ENCODE data around the gene NOP16.

NOP16 gene

GRCh38 chr5:176361437-176362232 is 26.8 kb downstream of the NOP16 start, which contains the start of gene KIAA1191 (continued):
- TF ChIP-seq, protein P1, sequence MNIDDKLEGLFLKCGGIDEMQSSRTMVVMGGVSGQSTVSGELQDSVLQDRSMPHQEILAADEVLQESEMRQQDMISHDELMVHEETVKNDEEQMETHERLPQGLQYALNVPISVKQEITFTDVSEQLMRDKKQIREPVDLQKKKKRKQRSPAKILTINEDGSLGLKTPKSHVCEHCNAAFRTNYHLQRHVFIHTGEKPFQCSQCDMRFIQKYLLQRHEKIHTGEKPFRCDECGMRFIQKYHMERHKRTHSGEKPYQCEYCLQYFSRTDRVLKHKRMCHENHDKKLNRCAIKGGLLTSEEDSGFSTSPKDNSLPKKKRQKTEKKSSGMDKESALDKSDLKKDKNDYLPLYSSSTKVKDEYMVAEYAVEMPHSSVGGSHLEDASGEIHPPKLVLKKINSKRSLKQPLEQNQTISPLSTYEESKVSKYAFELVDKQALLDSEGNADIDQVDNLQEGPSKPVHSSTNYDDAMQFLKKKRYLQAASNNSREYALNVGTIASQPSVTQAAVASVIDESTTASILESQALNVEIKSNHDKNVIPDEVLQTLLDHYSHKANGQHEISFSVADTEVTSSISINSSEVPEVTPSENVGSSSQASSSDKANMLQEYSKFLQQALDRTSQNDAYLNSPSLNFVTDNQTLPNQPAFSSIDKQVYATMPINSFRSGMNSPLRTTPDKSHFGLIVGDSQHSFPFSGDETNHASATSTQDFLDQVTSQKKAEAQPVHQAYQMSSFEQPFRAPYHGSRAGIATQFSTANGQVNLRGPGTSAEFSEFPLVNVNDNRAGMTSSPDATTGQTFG (tag by site-specific recombination; IDR thresholded peaks at IDR 0.05; ENCODE audit: borderline replicate concordance): no peak
- TF ChIP-seq, protein P2, sequence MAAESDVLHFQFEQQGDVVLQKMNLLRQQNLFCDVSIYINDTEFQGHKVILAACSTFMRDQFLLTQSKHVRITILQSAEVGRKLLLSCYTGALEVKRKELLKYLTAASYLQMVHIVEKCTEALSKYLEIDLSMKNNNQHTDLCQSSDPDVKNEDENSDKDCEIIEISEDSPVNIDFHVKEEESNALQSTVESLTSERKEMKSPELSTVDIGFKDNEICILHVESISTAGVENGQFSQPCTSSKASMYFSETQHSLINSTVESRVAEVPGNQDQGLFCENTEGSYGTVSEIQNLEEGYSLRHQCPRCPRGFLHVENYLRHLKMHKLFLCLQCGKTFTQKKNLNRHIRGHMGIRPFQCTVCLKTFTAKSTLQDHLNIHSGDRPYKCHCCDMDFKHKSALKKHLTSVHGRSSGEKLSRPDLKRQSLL (tag by site-specific recombination; IDR thresholded peaks at IDR 0.05): no peak
- TF ChIP-seq ZNF600 (tag by site-specific recombination; IDR thresholded peaks at IDR 0.05) (peak; percentile 69), ZNF221 (tag by site-specific recombination; IDR thresholded peaks at IDR 0.05; ENCODE audit: borderline replicate concordance) (no peak), ZNF404 (tag by site-specific recombination; IDR thresholded peaks at IDR 0.05) (no peak), ZNF423 (tag by site-specific recombination; IDR thresholded peaks at IDR 0.05) (peak; percentile 60; the same call in 1 of the 2 replicates), BCL6B (tag by site-specific recombination; IDR thresholded peaks at IDR 0.05) (no peak), ZNF433 (tag by site-specific recombination; IDR thresholded peaks at IDR 0.05; ENCODE audit: low read depth) (no peak), GLIS1 (tag by site-specific recombination; IDR thresholded peaks at IDR 0.05) (peak; percentile 70), ZNF555 (tag by site-specific recombination; conservative IDR thresholded peaks at IDR 0.05) (no peak), ZNF174 (tag by site-specific recombination; IDR thresholded peaks at IDR 0.05) (no peak), ZNF645 (tag by site-specific recombination; IDR thresholded peaks at IDR 0.05) (no peak), ZNF292 (tag by site-specific recombination; IDR thresholded peaks at IDR 0.05; ENCODE audit: borderline replicate concordance, low read depth) (no peak), TRIM28 (IDR thresholded peaks at IDR 0.05; ENCODE audit: borderline replicate concordance, low read length) (0 out of 2 replicates have a peak, but pooled peaks have one; percentile 57), ZNF521 (tag by site-specific recombination; IDR thresholded peaks at IDR 0.05) (no peak), ZNF585B (tag by site-specific recombination; IDR thresholded peaks at IDR 0.05) (0 out of 2 replicates have a peak, but pooled peaks have one; percentile 5), TCF7L2 (IDR thresholded peaks at IDR 0.05; ENCODE audit: borderline replicate concordance, low read depth, low read length) (no peak), ZNF660 (tag by site-specific recombination; IDR thresholded peaks at IDR 0.05) (0 out of 2 replicates have a peak, but pooled peaks have one; percentile 83), FEZF1 (tag by site-specific recombination; IDR thresholded peaks at IDR 0.05) (no peak), ZNF23 (tag by site-specific recombination; IDR thresholded peaks at IDR 0.05; ENCODE audit: borderline replicate concordance) (no peak)
- TF ChIP-seq, protein P3, sequence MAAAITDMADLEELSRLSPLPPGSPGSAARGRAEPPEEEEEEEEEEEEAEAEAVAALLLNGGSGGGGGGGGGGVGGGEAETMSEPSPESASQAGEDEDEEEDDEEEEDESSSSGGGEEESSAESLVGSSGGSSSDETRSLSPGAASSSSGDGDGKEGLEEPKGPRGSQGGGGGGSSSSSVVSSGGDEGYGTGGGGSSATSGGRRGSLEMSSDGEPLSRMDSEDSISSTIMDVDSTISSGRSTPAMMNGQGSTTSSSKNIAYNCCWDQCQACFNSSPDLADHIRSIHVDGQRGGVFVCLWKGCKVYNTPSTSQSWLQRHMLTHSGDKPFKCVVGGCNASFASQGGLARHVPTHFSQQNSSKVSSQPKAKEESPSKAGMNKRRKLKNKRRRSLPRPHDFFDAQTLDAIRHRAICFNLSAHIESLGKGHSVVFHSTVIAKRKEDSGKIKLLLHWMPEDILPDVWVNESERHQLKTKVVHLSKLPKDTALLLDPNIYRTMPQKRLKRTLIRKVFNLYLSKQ (tag by site-specific recombination; IDR thresholded peaks at IDR 0.05; ENCODE audit: borderline replicate concordance): no peak
- TF ChIP-seq, protein P4, sequence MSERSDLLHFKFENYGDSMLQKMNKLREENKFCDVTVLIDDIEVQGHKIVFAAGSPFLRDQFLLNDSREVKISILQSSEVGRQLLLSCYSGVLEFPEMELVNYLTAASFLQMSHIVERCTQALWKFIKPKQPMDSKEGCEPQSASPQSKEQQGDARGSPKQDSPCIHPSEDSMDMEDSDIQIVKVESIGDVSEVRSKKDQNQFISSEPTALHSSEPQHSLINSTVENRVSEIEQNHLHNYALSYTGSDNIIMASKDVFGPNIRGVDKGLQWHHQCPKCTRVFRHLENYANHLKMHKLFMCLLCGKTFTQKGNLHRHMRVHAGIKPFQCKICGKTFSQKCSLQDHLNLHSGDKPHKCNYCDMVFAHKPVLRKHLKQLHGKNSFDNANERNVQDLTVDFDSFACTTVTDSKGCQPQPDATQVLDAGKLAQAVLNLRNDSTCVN (tag by site-specific recombination; optimal IDR thresholded peaks at IDR 0.05): peak; percentile 38
- TF ChIP-seq, protein P5, sequence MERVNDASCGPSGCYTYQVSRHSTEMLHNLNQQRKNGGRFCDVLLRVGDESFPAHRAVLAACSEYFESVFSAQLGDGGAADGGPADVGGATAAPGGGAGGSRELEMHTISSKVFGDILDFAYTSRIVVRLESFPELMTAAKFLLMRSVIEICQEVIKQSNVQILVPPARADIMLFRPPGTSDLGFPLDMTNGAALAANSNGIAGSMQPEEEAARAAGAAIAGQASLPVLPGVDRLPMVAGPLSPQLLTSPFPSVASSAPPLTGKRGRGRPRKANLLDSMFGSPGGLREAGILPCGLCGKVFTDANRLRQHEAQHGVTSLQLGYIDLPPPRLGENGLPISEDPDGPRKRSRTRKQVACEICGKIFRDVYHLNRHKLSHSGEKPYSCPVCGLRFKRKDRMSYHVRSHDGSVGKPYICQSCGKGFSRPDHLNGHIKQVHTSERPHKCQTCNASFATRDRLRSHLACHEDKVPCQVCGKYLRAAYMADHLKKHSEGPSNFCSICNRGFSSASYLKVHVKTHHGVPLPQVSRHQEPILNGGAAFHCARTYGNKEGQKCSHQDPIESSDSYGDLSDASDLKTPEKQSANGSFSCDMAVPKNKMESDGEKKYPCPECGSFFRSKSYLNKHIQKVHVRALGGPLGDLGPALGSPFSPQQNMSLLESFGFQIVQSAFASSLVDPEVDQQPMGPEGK (tag by site-specific recombination; IDR thresholded peaks at IDR 0.05): peak; percentile 82
- TF ChIP-seq, protein P6, sequence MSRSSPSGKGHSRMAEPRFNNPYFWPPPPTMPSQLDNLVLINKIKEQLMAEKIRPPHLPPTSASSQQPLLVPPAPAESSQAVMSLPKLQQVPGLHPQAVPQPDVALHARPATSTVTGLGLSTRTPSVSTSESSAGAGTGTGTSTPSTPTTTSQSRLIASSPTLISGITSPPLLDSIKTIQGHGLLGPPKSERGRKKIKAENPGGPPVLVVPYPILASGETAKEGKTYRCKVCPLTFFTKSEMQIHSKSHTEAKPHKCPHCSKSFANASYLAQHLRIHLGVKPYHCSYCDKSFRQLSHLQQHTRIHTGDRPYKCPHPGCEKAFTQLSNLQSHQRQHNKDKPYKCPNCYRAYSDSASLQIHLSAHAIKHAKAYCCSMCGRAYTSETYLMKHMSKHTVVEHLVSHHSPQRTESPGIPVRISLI (tag by site-specific recombination; IDR thresholded peaks at IDR 0.05): no peak

All from HEK293 (cell line).